GM18519 (cell line): ENCODE measurements around the gene GOLGA6L6.
"Not testable (repeated sequence)": the region's sequence is repeated elsewhere in the genome, so short reads cannot be mapped to it uniquely, and the experiment has no call there.

Source experiments
- ATAC-seq: cut with Tn5 transposase; IDR thresholded peaks from one replicate; pipeline ENCODE4 v1.9.1; 2021; ENCODE audit warnings: mild to moderate bottlenecking, moderate library complexity; ENCODE audit not compliant: unreplicated experiment, low FRiP score

Gene GOLGA6L6, protein sequence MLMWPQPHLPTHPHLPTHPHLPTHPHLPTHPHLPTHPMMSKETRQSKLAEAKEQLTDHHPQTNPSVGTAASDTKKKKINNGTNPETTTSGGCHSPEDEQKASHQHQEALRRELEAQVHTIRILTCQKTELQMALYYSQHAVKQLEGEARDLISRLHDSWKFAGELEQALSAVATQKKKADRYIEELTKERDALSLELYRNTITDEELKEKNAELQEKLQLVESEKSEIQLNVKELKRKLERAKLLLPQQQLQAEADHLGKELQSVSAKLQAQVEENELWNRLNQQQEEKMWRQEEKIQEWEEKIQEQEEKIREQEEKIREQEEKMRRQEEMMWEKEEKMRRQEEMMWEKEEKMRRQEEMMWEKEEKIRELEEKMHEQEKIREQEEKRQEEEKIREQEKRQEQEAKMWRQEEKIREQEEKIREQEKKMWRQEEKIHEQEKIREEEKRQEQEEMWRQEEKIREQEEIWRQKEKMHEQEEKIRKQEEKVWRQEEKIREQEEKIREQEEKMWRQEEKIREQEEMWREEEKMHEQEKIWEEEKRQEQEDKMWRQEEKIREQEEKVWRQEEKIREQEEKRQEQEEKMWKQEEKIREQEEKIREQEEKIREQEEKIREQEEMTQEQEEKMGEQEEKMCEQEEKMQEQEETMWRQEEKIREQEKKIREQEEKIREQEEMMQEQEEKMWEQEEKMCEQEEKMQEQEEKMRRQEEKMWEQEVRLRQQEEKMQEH

DNA sequence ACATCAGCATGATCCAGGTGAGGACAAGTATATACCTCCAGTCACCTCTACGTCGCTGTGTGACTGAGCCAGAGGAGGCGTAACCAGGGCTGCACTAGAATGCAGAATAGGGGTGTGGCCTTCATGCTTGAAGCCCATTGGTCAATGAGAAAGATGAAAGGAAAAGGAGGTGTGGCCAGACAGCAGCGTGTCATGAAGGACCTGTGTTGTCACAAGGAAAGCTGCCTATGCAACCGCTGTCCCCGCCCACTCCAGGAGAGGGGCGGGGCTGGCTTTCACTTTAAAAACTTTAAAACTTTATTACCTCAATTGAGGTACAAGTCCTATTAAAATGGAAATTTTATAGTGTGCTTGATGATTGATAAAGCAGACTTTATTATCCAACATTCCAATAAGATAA is at the start of gene GOLGA6L6:
Gene GOLGA6L6, minus strand, starts transcription at position 101 of the 400 bp plus-strand sequence. Its CDS starts 91 bp downstream, at position 10.
- not testable (repeated sequence) for ATAC-seq

DNA sequence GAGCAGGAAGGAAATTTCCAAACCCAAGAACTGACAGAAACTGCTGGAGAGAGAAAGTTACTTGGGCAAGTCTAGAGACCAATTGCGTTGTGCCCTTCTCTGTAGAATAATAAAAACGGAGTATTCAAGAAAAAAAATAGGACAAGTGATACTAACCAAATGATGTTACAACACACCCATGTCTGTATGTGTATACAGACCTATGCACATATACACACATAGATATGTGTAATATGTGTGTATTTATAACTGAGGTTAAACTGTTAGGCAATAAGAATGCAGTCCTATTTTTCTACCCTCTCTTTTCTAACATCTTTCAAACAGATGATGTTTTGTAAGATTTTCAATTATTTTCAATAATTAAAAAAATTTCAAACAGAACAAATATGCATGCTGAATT is 48.5 kb upstream of the GOLGA6L6 start:
- not testable (repeated sequence) for ATAC-seq

DNA sequence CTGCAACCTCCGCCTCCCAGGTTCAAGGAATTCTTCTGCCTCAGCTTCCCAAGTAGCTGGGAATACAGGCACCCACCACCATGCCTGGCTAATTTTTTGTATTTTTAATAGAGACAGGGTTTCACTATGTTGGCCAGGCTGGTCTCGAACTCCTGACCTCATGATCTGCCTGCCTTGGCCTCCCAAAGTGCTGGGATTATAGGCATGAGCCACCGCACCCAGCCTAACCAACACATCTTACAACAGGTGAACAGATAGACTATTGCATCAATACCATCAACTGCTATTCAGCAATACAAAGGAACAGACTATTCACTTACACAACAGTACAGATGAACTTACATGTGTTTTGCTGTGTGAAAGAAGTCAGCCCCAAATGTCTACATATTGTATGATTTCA is 45.2 kb upstream of the GOLGA6L6 start:
- not testable (repeated sequence) for ATAC-seq

DNA sequence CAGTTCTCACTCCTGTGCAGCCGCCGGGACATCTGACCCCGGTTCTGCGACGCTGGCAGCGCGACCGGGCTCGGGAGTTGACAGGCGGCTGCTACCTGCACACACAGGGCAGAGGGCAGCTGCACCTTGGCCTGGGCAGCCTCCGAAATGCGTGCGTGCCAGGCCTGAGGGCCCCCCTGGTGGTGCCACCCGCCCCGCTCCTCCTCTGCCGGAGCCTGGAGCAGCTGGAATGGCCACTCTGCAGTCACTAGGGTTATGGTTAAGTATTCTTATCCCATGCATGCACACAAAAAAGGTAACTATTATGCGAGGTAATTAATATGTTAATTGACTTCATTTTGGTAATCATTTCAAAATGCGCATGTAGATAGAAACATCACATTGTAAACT is 41.1 kb upstream of the GOLGA6L6 start:
- not testable (repeated sequence) for ATAC-seq

DNA sequence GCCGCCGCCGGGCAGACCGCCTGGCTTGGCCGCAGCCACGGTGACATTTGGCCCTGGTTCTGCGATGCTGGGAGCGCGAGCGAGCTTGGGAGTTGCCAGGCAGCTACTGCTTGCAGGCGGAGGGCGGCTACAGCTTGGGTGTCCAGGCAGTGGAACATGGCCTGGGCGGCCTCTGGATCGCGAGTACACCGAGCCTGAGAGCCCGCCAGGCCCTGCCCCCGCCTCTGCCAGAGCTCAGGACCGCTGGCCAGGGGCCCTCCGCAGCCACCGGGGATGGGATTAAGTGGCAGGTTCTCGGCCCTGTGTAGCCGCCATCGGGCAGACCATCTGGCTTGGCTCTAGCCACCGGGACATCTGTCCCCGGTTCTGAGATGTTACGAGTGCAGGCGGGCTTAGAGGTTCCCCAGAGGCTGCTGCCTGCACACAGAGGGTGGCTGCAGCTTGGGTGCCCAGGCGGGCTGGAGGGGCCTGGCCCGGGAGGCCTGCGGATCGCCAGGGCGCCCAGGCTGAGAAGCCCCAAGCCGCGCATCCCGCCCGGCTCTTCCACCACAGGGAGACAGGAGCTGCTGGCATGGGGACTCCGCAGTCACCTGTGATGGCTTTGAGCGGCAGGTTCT is 40.6 kb upstream of the GOLGA6L6 start:
- not testable (repeated sequence) for ATAC-seq

DNA sequence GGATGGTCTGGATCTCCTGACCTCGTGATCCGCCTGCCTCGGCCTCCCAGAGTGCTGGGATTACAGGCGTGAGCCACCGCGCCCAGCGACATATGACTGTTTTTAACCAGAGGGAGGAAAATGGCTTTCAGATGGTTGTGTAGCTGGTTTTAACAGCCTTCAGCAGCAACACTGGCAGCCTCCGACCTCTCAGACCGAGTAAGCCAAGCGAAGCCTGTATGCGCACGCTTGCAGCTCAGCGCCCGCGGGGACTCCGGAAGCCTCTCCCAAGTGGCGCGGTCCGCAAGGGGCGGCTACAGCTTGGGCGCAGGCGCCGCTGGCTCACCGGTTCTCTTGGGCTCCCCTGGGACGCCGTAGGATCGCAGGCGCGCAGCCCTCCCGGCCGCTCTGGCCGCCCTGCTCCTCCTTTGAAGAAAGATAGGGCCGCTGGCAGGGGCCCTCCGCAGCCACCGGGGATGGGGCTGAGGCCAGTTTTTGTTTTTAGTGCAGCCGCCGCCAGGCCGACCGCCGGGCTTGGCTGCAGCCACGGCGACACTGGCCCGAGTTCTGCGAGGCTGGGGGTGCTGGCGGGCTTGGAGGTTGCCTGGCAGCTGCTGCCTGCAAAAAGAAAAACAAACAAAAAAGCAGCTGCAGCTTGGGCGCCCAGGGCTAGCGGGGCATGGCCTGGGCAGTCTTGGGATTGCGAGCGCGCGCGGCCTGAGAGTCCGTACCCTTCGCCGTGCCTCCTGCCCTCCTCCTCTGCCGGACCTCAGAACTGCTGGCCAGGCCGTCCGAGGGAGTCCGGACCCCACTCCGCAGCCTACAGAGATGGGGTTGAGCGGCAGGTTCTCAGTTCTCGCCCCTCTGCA is 39.9 kb upstream of the GOLGA6L6 start:
- not testable (repeated sequence) for ATAC-seq

DNA sequence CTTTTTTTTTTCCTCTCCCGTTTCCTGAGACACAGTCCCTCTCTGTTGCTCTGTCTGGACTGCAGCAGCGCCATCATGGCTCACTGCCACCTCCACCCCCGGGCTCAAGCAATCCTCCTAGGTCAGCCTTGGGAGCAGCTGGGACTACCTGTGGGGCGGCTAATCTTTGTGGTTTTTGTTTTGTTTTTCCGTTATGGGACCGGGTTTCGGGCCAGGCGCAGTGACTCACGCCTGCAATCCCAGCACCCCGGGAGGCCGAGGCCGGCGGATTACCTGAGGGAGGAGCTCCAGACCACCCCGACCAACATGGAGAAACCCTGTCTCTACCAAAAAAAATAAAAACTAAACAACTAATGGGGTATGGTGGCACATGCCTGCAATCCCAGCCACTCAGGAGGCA is 38.1 kb upstream of the GOLGA6L6 start:
- ATAC-seq: not testable (repeated sequence)

DNA sequence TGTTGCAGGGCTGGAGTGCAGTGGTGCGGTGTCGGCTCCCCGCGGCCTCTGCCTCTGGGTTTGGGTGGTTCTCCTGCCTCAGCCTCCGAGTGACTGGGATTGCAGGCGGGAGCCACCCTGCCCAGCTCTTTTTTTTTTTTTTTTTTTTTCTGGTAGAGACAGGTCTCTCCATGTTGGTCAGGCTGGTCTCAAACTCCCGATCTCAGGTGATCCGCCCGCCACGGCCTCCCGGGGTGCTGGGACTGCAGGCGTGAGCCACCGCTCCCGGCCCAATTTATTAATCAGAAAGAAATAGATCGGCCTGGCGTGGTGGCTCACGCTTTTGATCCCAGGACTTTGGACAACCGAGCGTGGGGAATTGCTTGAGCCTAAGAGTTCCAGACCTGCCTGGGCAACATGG is 9.7 kb upstream of the GOLGA6L6 start:
- not testable (repeated sequence) for ATAC-seq

DNA sequence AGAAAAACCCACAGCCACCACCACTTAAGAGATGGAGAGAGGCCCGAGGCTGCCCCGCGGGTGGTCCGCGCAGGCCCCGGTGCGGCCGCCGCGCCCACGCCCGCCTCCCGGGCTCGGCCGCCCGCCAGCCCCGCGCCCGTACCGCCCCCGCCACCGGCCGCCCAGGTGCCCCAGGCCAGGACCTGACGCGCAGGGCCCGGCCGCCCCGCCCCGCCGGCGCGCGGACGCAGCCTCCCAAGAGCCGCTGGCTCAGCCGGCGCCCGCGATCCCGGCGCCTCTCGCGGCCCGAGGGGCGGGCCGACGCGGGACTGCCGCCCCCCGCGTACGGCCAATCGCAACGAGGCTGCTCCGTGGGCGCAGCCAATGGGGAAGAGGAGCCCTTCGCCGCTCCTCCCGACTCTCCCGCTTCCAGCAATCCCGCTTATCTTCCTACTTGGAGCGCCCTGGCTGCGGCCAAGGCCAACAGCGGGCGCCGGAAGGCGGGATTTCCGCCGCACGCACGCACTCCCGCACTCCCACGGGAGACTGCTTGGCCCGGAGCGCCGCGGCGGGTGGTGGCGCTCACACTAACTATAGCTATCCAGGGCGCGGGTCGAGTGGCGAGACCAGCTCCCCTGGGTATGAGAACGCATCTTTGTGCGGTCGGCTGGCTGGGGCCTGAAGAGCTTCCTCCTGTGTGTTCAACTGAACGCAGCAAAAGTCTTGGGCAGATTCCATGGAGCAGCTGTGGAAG is 35.5 kb downstream of the GOLGA6L6 start:
- ATAC-seq: not testable (repeated sequence)

DNA sequence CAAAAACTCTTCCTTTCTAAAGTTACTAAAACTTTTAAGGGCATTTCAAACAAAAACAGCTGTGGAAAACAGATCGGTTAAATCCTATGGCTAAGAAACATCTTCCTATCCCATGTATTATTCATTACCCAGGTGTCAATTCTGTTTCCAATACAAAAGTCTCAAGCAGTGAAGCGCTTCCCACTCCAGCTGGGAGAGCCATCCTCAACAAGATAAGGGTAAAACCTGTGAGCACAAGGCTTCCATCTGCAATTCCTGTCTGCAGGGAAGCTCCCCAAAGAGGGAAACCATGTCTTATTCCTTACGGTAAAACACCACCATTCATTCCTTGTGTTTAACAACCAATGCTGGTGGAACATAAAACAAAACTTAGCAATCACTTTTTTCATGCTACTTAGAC is 38.8 kb downstream of the GOLGA6L6 start:
- ATAC-seq: not testable (repeated sequence)

DNA sequence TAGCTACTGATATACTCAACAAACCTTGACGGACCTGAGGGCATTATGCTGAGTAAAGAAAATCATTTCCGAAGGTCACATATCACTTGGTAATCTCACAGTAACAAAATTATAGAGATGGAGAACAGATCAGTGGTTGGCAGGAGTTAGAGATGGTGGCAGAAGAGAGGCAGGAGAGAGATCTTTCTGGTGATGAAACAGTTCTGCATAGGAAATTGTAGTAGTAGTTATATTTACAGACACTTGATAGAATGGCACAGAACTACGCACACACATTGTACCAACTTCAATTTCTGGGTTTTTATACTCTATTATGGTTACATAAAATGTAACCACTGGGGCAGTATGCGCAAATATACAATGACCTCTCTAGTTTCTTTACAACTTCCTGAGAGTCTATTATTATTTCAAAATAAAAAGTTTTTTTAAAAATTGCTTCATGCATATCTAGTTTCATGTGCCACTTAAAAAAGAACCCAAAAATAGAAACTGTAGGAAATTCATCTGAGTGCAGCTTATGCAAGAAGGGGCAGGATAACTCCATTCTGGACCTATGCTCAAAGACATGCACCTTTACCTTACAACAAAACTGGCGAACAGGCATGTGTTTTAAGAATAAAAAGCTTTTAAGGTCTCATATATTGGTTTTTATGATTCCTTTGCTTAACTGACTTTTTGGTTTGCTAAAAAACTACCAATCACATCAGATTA is 39.9 kb downstream of the GOLGA6L6 start:
- ATAC-seq: not testable (repeated sequence)

DNA sequence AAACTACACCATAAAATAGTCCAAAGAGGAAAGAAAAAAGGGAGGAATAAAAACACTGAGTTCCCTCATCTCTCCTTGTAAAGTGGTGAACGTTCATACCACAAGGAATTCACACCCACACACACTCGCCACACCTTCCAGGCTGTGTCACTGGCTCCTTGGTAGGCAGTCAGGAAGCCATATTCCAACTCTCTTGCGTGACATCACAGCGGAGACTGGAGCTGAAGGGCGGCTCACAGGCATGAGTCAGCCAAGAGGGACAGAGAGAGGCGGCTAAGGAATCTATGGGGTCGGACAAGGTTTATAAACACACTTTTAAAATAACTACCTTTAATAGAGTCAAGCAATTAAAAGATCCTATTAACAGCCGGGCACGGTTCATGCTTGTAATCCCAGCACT is 43.8 kb downstream of the GOLGA6L6 start:
- not testable (repeated sequence) for ATAC-seq

DNA sequence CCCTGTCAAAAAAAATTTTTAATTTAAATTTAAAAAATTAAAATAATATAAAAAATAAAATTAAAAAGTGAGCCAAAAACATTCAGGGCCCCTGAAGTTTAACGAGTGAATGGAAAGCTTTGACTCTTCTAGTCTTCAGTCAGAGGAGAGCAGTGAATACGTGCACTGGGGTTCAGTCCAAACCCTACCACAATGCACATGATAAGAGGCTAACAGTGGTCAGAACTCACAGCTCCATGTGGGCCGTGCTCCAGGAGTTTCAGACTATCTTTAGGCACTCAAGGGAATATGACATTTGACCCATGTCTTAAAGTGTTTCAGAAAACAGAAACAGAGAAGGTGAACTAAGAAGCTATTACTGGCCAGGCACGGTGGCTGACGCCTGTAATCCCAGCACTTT is 48.6 kb downstream of the GOLGA6L6 start:
- ATAC-seq: not testable (repeated sequence)

DNA sequence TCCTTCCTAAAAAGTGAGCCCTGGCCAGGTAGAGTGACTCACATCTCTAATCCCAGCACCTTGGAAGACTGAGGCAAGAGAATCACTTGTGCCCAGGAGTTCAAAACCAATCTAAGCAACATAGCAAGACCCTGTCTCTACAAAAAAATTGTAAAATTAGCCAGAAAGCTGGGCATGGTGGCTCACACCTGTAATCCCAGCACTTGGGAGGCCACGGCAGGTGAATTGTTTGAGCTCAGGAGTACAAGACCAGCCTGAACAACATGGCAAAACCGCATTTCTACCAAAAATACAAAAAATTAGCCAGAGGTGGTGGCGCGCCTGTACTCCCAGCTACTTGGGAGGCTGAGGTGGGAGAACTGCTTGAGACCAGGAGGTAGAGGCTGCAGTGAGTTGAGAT is 49.0 kb downstream of the GOLGA6L6 start:
- not testable (repeated sequence) for ATAC-seq

DNA sequence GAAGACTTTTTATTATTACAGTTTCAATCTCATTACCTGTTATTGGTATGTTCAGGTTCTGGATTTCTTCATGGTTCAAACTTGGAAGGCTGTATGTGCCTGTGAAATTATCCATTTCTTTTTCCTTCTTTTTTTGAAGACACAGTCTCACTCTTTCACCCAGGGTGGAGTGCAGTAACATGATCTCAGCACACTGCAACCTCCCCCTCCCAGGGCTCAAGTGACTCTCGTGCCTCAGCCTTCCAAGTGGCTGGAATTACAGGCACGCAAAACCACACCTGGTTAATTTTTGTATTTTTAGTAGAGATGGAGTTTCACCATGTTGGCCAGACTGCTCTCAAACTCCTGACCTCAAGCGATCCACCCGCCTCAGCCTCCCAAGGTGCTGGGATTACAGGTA is 52.3 kb downstream of the GOLGA6L6 start:
- not testable (repeated sequence) for ATAC-seq
